Measurements from ENCODE around the gene EDIL3.

Gene EDIL3

DNA sequence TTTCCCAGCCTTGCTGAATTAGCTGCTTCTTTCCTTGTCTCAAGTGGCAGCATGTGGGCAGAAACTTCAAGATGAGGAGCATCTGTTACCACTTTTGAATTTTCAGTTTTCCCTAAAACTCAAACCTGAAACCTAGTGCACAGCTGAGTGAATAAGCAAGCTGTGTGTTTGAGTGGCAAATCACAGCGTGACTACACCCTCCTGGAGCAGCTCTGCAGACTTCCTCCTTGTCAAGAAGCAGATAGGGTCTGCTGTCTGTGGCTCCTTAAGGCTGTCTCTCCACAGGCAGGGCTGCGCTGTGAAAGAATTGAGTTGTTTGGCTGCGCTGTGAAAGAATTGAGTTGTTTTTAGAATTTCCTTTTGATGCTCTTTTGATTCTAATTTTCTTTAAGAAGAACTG lies 484.4 kb downstream of the EDIL3 start:
- no peak for TF ChIP-seq CTCF (conservative IDR thresholded peaks at IDR 0.05)
- no peak overlapping the region for H3K27ac ChIP-seq

DNA sequence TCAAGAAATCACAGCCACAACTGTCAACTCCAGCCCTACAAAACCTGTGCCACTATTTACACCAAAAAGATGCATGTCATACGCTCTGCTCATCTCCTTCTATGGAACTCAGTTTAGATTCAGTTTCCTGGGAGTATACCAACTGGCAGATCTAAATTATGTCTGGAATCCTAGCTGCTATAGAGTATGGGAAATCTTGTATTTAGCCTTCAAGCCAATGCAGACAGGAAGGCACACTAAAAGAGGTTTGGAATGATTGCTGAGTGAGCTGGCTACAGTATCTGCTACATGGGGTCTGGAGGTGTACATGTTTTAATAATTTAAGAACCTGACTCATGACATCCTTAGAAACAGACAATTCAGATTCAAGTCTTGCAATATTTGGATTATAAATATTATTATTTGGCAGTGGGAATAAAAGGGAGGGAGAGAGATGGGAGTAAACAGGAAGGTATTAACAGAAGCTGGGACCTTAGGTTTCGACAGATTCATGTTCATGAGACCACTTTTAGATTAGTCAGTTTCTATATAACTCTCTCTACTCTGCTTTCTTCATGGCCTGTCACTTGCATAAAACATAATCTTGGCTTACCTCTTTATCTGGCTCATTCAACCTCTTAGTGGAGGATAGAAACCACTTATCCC lies 485.2 kb downstream of the EDIL3 start:
- TF ChIP-seq CTCF (conservative IDR thresholded peaks at IDR 0.05), result no peak
- no peak overlapping the region for H3K27ac ChIP-seq

DNA sequence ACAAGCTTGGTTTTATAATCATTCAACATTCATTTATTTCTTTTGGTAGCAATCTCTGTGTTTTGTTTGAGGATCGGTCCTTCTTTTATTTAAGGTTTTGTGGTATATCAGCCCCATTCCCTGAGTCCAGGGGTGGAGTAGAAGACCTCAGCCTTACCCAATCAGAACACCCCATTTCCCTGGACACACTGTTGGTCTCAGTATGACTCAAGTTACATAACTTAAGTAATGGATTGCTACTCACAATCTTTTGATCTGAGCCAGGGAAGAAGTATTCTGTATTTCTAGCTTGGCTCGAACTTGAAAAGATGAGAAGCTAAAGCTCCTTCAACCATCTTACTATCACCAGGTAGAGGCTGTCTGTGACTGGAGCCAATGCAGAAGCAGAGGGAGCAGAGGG lies 488.8 kb downstream of the EDIL3 start:
- no peak overlapping the region for H3K27ac ChIP-seq
- no peak for TF ChIP-seq CTCF (conservative IDR thresholded peaks at IDR 0.05)

GRCh38 chr5:83891261-83891660 lies 493.4 kb downstream of the EDIL3 start:
- H3K27ac ChIP-seq, result no peak overlapping the region
- no peak for TF ChIP-seq CTCF (conservative IDR thresholded peaks at IDR 0.05)

Measured in VCaP (cell line).